Kidney tubule cell (primary cell): ENCODE measurements around the gene KCNK10.
A peak's percentile ranks its signal among the peaks of the same experiment; 100 is the strongest.
"Not testable (repeated sequence)": the region's sequence is repeated elsewhere in the genome, so short reads cannot be mapped to it uniquely, and the experiment has no call there.

Source experiments
- DNase-seq: peaks from one replicate; pipeline ENCODE4 v3.0.0-alpha.2; 2018; ENCODE audit warnings: low spot score

KCNK10 gene

DNA sequence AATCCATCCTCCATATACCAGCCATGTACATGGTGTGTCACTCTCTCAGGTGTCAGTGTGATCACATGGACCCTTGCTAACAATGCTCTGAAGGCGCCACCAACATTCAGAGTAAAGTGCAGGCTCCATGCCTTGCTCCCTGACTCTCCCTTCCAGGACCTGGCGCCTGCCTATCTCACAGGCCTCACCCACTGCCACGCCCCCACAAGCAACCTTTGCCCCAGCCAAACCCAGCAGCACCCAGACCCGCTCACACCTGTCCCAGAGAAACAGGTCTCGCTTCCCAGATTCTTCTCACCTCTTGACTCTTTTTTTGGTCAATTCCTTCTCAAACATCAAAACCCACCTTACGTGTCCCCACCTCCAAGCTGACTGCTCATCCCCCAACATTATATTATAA is 52.3 kb downstream of the KCNK10 start:
- no peak for DNase-seq

DNA sequence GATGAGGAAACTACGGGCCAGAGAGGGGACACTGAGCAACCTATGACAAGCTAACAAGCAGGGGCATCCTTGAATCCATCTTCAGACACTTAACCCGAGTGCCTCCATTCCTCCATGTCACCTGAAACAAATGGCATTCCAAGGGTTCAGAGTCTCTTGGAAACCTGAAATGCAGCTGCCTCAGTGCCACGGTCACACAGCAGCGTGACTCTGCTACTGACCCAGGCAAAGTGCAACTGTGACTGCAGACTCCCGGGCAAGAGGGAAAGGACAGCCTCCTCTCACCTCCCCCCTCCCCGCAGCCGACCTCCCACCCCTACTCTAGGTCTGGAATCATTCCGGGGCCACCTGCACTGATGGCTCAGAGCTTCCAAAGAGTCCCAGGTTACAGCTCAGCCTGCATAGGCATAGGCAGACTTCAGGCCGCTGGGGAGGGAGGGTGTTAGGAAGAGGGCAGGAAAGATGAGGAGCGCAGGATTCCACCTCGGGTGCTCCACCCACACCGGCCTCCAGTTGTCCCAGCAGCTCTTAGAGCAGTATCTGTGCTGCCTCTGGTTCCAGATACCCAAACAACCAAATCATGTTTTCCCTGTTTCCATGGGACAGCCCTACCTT is 53.2 kb downstream of the KCNK10 start:
- no peak for DNase-seq

DNA sequence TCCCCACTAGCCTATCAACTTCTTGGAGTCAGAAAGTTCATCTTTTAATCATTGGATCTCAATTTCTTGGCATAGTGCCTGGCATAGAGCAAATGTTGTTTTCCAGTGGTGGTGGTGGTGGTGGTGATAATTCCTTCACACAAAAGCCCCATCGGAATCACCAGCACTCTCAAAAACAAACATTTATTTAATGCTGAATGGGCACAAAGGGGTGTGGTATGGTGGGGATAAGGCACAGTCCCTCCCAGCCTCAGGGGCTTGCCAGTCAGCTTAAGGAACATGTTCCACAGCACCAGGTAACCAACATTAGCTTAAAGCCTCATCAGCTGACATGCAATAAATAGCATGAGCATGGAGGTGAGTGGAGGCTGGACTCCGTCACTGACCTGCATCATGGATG is 56.6 kb downstream of the KCNK10 start:
- DNase-seq, result no peak

DNA sequence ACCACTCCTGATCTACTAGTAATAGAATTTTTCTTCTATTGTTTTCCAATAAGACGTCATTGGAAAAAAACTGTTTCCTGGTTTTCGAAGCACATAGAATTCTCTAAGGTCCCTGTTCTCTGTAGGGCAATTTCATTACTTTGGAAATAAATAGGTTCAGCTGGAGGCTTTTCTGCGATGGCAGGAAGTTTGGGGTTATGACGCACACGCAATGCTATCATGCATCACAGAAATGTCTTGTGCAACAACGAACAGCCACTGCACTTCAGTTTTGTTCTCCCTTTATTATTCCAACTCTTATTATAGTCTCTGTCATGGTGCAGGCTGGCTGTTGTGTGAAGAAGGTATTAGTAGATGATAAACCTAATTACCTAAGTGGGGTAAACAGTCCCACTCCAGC is 59.0 kb downstream of the KCNK10 start:
- no peak for DNase-seq

DNA sequence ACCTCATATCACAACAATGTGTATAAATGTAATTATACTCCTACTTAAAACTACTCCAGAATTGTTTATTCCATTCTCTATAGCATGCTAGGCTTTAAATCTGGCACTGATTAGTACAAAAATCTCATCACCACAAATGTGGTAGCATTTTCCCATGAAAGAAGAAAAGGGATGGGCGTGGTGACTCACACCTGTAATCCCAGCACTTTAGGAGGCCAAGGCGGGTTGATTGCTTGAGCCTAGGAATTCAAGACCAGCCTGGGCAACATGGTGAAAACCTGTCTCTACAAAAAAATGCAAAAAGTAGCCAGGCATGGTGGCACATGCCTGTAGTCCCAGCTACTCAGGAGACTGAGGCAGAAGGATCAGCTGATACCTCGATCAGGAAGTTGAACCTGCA is 61.8 kb downstream of the KCNK10 start:
- DNase-seq, result not testable (repeated sequence)

DNA sequence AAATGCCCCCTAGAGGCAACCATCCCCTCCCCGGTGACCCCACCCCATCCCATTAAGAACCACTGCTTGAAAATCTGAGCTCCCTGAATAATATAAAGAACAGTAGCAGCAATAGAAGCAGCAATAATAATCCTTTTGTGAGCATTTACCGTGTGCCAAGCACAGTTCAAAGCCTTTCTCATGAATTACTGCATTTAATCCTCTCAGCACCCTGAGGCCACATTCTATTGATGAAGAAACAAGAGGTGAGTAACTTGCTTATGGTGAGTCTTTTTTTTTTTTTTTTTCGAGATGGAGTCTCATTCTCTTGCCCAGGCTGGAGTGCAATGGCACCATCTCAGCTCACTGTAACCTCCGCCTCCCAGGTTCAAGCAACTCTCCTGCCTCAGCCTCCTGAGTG is 65.0 kb downstream of the KCNK10 start:
- DNase-seq, result no peak

DNA sequence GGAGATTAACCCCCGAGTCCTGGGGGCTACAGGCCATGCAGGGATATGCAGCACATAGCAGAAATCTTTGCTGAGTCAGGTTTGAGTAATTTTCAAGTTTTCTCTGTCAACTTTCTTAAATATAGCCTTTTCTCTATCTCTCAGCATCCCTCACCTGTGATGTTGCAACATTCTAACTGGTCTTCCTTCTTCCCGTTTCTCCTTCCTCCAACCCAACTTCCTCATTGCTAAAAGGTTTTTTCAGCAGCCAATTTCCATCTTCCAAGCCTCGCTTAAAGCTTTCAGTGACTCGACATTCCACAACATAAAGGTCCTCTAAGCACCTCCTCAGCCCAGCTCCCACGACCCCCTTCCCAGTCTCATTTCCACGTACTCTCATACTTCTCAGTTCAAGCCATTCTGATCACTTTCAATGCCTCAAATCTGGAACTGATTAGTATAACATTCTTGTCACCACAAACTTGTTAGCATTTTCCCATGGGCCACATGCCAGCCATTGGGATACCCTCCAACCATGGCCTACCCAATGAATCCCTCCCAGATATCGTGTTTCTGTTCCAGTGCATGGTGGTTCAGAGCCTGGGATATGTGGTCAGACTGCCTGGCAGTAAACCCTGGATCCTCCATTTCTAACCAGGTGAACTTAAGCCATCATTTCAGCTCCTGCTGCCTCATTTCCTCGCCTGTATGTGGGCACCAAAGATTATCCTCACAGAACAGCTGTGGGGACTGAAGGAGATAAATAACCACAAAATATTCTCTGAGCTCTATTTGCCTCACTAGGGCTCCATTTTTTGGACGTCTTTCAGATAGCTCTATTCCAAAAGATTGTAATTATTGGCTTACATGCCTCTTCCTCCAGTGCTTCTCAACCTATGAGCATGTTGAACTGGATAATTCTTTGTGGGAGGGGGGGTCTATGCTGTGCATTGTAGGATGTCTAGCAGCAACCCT is 65.8 kb downstream of the KCNK10 start:
- no peak for DNase-seq

DNA sequence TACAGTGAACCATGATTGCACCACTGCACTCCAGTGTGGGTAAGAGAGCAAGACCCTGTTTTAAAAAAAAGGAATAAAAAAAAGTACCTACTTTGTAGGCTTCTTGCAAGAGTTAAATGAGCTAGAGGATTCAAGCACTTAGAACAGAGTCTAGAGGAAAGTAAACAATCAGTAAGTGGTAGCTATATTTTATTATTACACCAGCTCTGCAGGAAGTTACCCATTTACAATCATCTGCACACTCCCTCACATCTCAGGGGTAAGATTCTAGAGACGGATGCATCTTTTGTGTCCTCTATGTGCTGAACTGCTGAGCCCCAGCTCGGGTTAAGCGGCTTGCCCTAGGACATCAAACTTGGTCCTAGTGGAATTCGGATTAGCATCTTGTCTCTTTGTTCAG is 67.3 kb downstream of the KCNK10 start:
- DNase-seq, result no peak

DNA sequence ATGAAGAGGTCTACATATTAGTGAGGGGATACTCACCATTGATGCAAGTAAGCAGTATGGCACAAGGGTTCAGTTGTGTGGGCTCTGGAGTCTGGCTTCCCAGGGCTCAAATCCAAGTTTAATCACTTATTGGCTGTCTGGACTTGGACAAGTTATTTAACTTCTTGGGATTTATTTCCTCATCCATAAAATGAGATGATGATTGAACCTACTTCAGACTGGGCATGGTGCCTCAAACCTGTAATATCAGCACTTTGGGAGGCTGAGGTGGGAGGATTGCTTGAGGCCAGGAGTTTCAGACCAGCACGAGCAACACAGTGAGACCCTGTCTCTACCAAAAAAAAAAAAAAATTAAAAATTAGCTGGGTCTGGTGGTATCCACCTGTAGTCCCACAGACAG is 67.9 kb downstream of the KCNK10 start:
- no peak for DNase-seq

DNA sequence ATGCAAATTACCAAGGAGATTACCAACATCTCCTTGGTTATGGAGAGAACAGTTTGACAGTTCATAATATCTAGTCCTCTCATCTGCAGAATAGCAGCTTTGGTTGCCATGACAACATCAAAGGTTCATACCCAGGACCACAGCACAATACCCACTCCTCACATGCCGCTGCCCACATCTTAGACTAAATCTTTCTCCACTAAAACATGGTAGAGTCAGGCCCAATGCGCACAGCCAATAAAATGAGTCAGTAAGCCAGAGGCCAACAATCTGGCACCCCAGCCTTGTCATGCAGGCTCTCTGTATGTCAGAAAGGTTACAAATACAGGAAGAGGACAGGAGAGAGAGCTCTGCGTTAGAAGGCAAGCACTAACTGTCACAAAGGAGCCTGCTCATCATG is 70.6 kb downstream of the KCNK10 start:
- DNase-seq, result peak; percentile 50

DNA sequence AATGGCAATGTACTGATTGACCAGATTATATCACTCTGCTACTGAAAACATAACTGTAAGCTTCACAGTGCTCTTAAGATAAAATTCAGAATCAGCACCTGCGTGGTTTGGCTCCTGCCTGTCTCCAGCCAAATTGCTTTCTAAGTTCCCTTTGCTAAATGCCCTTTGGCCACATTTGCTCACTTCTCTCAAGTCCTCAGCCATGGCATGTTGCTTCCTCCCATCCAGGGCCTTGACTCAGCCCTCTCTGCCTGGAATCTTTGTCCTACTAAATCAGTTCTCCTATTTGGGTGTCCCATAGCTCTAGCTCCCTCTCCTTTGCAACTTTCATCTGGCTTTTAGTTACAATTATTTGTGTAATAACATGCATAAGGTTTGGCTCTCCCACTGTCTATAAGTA is 71.4 kb downstream of the KCNK10 start:
- DNase-seq, result no peak

DNA sequence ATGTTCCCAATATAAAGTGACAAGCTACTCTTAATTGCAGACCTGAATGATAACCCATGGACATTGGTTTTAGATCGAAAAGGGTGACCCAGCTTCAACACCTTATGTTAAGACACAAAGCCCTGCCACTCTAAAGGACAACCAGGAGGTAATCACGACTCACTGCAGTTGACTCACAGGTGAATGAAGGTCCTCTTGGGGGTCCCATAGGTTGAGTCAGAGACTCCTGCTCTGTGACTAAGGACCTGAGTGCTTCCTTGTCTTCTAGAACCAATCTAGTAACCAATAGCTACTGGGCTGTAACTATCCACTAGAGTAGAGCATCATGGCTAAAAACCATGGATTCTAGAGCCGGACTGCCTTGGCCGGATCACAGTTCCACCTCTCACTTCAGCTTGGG is 73.8 kb downstream of the KCNK10 start:
- DNase-seq, result peak; percentile 93

DNA sequence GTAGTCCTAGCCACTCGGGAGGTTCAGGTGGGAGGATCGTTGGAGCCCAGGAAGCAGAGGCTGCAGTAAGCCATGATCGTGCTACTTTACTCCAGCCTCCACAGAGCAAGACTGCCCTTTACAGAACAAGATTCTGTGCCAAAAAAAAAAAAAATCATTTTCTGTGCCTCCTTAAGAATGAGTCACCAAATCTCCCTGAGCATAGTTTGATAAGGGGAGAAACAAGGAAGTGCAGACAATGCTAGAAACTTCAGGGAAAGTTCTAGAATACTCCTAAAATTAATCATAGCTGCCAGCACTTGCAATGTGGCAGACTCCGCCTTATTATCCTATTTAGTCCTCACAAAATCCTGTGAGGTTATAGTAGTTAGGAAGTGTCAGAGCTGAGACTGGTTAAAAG is 74.5 kb downstream of the KCNK10 start:
- DNase-seq, result peak; percentile 86

DNA sequence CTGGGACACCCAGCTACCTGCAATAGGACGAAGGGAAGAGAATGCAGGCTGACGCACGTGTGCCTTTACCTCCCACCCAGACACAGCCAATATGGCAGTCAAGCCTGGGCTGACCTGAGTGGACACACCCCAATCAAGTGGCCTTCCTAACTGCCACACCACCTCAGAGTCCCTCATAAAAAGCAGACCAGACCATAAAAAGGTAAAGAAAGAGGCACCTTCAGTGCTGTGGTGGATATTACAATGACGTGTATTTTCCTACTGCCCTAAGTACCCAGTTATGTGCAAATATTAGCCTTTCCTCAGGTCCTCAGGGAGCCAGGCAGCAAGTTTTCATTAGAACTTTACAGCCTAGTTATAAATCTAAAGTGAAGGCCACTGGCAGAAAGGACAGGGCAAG is 75.8 kb downstream of the KCNK10 start:
- no peak for DNase-seq

DNA sequence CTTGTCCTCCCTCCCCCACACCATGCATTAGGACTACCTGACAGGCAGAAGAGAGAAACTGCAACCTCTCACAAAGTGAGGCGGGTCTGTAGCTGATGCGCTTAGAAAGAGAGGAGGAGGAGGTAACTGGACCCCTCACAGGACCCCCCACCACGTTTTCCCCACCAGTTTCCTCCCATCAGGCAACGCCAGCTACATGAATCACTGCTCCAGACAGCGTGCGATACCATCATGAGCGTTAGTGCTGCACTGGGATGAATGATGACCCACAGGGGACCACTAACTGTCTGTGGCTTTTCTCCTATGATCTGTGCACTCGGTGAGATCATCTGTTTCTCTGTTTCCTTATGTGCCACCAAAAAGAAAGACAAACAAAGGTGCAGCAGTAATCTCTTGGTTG is 77.7 kb downstream of the KCNK10 start:
- peak; percentile 79 for DNase-seq

DNA sequence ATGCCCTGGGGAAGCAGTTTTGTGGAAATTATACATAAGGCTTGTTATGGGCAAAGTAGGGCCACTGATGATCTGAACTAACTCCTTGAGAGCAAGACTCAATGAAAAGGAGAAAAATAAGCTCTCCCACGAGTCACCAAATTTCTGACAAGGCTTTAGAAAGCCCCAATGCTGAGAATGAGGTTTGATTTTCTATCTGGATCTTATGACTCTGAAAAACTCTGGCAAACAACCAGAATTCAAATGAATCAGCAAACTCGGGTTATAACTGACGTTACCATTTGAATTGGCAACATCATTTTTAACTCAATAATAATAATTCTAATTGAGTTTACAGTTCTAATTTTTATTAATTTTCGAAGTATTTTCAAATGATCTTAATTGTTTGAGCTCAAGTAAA is 79.1 kb downstream of the KCNK10 start:
- no peak for DNase-seq

DNA sequence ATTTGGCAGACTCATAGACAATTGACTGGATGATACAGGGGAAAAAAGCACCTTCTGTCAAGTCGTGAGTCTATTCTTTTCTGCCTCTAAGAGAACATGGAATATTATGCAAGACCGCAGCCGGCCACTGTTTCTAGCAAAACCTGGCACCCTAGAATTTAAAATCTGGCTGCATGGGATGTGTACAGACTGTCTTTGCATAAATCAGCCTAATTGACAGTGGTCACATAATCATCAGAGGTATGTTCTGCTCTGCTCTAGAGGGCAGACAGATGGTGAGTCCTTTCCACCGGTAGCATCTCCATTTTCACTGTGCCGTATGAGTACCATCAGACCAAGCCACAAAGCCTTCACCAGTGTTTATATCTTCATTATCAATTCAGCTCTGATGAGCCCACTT is 80.6 kb downstream of the KCNK10 start:
- no peak for DNase-seq

DNA sequence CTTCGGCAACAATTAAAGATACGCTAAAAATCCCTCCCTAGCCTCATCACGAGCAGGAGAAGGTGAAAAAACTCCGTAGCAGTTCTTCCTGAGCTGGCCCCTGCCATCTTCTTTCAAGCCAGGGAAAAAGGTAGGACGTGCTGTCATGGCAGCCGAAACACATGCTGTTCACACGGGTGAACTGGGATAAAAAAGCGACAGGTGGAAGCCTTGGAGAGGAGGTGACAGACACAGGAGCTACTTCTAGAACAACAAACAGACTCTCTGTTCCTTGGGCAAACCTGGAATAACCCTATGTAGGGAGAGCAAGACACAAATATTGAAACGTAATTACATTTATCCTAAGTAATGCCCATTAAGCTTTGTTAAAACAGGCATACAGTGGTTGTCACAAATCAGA is 81.3 kb downstream of the KCNK10 start:
- no peak for DNase-seq

DNA sequence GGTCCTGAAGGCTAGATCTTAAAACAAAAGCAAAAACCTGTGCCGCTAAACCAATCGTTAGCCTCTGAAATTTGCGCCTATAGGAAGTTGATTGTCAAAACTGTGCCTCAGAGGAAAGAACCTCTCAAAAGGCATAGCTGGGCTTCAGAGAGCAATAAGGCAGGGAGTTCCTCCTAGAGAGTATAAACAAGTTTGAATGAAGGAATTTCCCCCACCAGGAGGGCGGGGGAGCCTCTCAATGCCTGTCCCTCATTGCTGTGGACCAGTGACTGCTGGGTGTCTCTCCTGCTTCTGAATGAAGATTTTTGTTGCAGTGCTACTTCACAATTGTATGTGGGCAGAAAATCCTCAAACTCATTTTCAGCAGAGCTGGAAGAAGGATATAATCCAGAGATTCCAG is 88.6 kb downstream of the KCNK10 start:
- no peak for DNase-seq

DNA sequence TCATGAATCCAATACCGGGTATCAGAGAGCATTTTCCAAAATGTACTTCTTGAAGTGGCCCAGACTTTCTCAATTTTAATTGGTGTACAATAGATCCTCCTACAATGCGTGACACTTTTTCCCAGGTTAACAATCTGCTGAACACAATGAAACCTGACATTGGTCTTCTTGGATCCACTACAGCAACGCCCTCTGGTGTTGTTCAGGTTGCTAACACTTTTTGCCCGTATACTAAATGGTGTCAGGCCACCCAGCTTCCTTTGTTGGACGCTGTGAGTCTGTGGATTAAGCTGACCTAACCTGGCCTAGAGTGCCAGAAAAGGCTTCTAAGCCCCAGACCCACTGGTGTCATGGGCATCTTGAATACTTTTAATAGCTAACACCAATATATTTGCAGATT is 89.2 kb downstream of the KCNK10 start:
- DNase-seq, result no peak

DNA sequence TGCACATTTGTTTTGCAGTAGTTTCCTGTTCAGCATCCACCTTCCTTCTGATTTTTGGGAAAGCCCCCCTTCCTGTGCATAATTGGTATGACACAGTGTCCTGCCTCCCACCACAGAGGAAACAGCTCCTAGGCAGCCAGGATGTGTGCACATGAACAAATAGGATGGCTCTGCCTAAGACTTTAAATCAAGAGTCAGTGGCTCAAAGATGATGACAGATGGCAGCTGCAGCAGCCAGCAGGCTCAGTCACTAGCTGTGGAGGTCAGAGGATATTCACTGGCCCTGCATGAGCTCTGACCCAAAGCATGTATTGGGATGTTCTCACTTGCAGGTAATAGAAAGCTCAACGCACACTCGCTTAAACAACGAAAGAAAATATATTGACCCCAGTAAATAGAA is 90.3 kb downstream of the KCNK10 start:
- peak; percentile 11 for DNase-seq

DNA sequence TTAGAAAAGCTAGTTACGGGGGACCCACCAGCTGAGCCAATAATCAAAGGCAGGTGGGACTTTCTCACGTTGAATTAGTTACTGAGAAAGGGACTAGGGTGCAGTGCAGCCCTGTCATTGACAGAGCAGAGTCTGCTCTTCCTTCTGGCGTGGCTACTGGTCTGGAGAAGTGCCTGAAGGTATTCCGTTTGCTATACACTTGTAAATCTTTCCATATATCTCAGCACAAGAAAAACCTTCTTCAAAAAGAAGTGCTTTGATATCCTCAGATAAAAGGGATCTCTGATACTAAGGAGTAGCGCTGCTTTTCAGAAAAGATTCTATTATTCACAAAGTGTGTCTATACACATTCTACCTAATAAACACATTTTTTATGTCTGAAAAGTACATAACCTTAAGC is 91.5 kb downstream of the KCNK10 start:
- no peak for DNase-seq

DNA sequence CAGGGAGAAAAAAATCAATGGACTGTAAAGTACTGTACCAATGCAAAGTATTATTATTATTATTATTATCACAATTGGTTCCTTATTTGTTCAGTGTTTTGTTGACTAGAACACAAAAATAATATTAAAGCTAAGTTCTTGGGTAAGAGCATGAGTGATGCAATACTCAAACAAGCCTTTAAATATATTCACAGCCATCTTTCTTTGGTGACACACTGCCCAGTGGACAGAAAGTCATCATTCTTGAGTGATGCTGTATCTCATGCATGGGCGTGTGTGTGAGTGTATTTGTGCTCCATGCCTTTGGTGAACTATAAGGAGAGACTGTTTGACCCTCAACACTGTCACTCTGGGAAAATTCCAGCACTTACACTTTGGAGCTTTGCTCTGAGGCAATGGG is 93.6 kb downstream of the KCNK10 start:
- DNase-seq, result peak; percentile 31
